ENCODE results near the gene BMP7.

The BMP7 gene

GRCh38 chr20:57274846-57275245, 8.4 kb upstream of the BMP7 start:
- no peak for DNase-seq (ENCODE audit: extremely low read depth, low read depth)
- H3K4me3 ChIP-seq (replicated peaks; ENCODE audit: low read depth, low read length): no peak overlapping the region
- no peak for TF ChIP-seq CTCF (IDR thresholded peaks at IDR 0.05; ENCODE audit: low read depth, low read length, missing control alignments)

- DNase-seq (ENCODE audit: extremely low read depth, low read depth): no peak
- TF ChIP-seq CTCF (IDR thresholded peaks at IDR 0.05; ENCODE audit: low read depth, low read length, missing control alignments): no peak
- H3K4me3 ChIP-seq (replicated peaks; ENCODE audit: low read depth, low read length): no peak overlapping the region
Measured at GRCh38 chr20:57274299-57274698, 7.9 kb upstream of the BMP7 start.

GRCh38 chr20:57272883-57273535, 6.6 kb upstream of the BMP7 start:
- no peak for DNase-seq (ENCODE audit: extremely low read depth, low read depth)
- no peak for TF ChIP-seq CTCF (IDR thresholded peaks at IDR 0.05; ENCODE audit: low read depth, low read length, missing control alignments)
- no peak overlapping the region for H3K4me3 ChIP-seq (replicated peaks; ENCODE audit: low read depth, low read length)

GRCh38 chr20:57270204-57270984, 4.0 kb upstream of the BMP7 start:
- TF ChIP-seq CTCF (IDR thresholded peaks at IDR 0.05; ENCODE audit: low read depth, low read length, missing control alignments): no peak
- no peak overlapping the region for H3K4me3 ChIP-seq (replicated peaks; ENCODE audit: low read depth, low read length)
- no peak for DNase-seq (ENCODE audit: extremely low read depth, low read depth)

GRCh38 chr20:57269148-57269984, 2.9 kb upstream of the BMP7 start:
- TF ChIP-seq CTCF (IDR thresholded peaks at IDR 0.05; ENCODE audit: low read depth, low read length, missing control alignments): no peak
- H3K4me3 ChIP-seq (replicated peaks; ENCODE audit: low read depth, low read length): no peak overlapping the region

GRCh38 chr20:57268399-57269076, 2.1 kb upstream of the BMP7 start:
- no peak for TF ChIP-seq CTCF (IDR thresholded peaks at IDR 0.05; ENCODE audit: low read depth, low read length, missing control alignments)
- no peak overlapping the region for H3K4me3 ChIP-seq (replicated peaks; ENCODE audit: low read depth, low read length)
- no peak for DNase-seq (ENCODE audit: extremely low read depth, low read depth)

More at GRCh38 chr20:57269148-57269984, 2.9 kb upstream of the BMP7 start:
- DNase-seq (ENCODE audit: extremely low read depth, low read depth): no peak

All from HFF-Myc (cell line).